CD4-positive, alpha-beta T cell (primary cell): Measurements from ENCODE around the gene GNAT1. TPM values are rescaled to one million over a fixed set of nuclear protein-coding genes. Genes with fewer than 3 reads are reported as not detected.

Experiments
- ATAC-seq: fragments of 200-7000 bp; cut with Tn5 transposase; one replicate; pipeline ENCODE4 v1.10.0; 2022; ENCODE audit warnings: mild to moderate bottlenecking; ENCODE audit not compliant: poor library complexity
- CTCF ChIA-PET: fragments of 350-600 bp; sonication (Branson Sonifier 250); formaldehyde crosslinking; loops from one replicate; lab custom pipeline; 2021; ENCODE audit warnings: antibody characterized with exemption, inconsistent platforms; lab: Charles Lee
- POLR2A ChIA-PET: fragments of 350-600 bp; sonication (Branson Sonifier 250); formaldehyde crosslinking; loops from one replicate; lab custom pipeline; 2021; ENCODE audit warnings: antibody characterized with exemption, inconsistent platforms; lab: Charles Lee
- DNase-seq, 14 experiments: peaks; one replicate each; pipeline ENCODE4 v3.0.0-alpha.2; 2013 to 2020; ENCODE audit warnings: mixed read lengths in 2 of 14
- H3K27ac ChIP-seq, 2 donors: one replicate each; pipeline versions ENCODE4 v1.5.1 to v1.7.0; 2013; ENCODE audit warnings: low read length in 2 of 2, low read depth in 1 of 2, mild to moderate bottlenecking in 1 of 2
- H3K27me3 ChIP-seq, 2 experiments: 1 replicate in 1 of 2; 2 replicates in 1 of 2; pipeline versions ENCODE4 v1.6.1 to v1.7.0; 2013; ENCODE audit warnings: low read length in 2 of 2, control low read depth in 1 of 2, mild to moderate bottlenecking in 1 of 2, moderate library complexity in 1 of 2; ENCODE audit not compliant: insufficient read depth in 2 of 2, control insufficient read depth in 1 of 2
- H3K36me3 ChIP-seq: one replicate; pipeline ENCODE4 v1.6.1; 2013; ENCODE audit warnings: low read length, control low read depth; ENCODE audit not compliant: insufficient read depth
- H3K4me1 ChIP-seq: one replicate; pipeline ENCODE4 v1.6.1; 2013; ENCODE audit warnings: low read length, control low read depth; ENCODE audit not compliant: insufficient read depth
- H3K4me3 ChIP-seq: one replicate; pipeline ENCODE4 v1.5.1; 2013; ENCODE audit warnings: mild to moderate bottlenecking, low read length, moderate library complexity
- H3K9me3 ChIP-seq, 2 experiments: 1 replicate in 1 of 2; 2 replicates in 1 of 2; pipeline versions ENCODE4 v1.6.1 to v1.7.0; 2013; ENCODE audit warnings: low read length in 2 of 2, mild to moderate bottlenecking in 2 of 2, control low read depth in 1 of 2, moderate library complexity in 1 of 2; ENCODE audit not compliant: control insufficient read depth in 1 of 2, insufficient read depth in 1 of 2
- H3K27ac Mint-ChIP-seq: one replicate; pipeline ENCODE4 v1.8.0; 2020; ENCODE audit warnings: mixed read lengths
- H3K27me3 Mint-ChIP-seq: one replicate; pipeline ENCODE4 v1.8.0; 2021; ENCODE audit warnings: mixed read lengths
- H3K36me3 Mint-ChIP-seq: one replicate; pipeline ENCODE4 v1.8.0; 2021; ENCODE audit warnings: low read depth, mixed read lengths
- H3K4me1 Mint-ChIP-seq: one replicate; pipeline ENCODE4 v1.8.0; 2021; ENCODE audit warnings: low read depth, mixed read lengths
- H3K4me3 Mint-ChIP-seq: one replicate; pipeline ENCODE4 v1.8.0; 2020; ENCODE audit warnings: mild to moderate bottlenecking, mixed read lengths
- H3K9me3 Mint-ChIP-seq: one replicate; pipeline ENCODE4 v1.8.0; 2020; ENCODE audit warnings: mixed read lengths
- CTCF ChIP-seq: fragments of 200-600 bp; IDR thresholded peaks from one replicate; pipeline ENCODE4 v1.8.0; 2022; ENCODE audit warnings: antibody characterized with exemption, mild to moderate bottlenecking
- intact Hi-C, 2 experiments: fragments of 100-400 bp; cut with DNase I in 1 of 2; cut with micrococcal nuclease in 1 of 2; formaldehyde crosslinking; loops; one replicate each; pipeline versions ENCODE4 v1.15.1 to v1.9.0; 2023 to 2025; cut with DNase I, micrococcal nuclease
- total RNA-seq, 174 experiments: library from RNA in 2 of 174; stranded (reverse) in 2 of 174; gene quantifications; one replicate each; pipeline ENCODE4 v1.2.3 and lab custom pipeline; 2021 to 2026

Gene GNAT1
- total RNA-seq, 2 experiments from 2014 or later: 0.11 to 0.28 TPM

GRCh38 chr3:50164984-50165909 lies 26.2 kb upstream of the GNAT1 start:
- H3K4me3 ChIP-seq: no peak overlapping the region
- ChIA-PET CTCF (no interaction called here), POLR2A (no interaction called here)
- ATAC-seq (no peak), DNase-seq (no peak)
- no peak for TF ChIP-seq CTCF
- H3K36me3 ChIP-seq: no peaks in the 10 kb centered on the region
- intact Hi-C loops: loop anchor here in 1 of 2 experiments (10.0 kb wide), 1 partner anchor 230 kb away; no protein-coding TSS in a partner anchor
- Mint-ChIP-seq H3K36me3 (no peaks in the 10 kb centered on the region), H3K27me3 (no peaks in the 10 kb centered on the region), H3K4me1 (no peaks in the 10 kb centered on the region), H3K9me3 (no peaks in the 10 kb centered on the region), H3K4me3 (no peak overlapping the region), H3K27ac (no peak overlapping the region)
- H3K27me3 ChIP-seq: no peaks in the 10 kb centered on the region
- no peaks in the 10 kb centered on the region for H3K4me1 ChIP-seq
- no peak overlapping the region for H3K27ac ChIP-seq
- no peaks in the 10 kb centered on the region for H3K9me3 ChIP-seq

- H3K36me3 ChIP-seq: no peaks in the 10 kb centered on the region
- H3K27ac Mint-ChIP-seq: no peak overlapping the region
- H3K27me3 Mint-ChIP-seq: no peaks in the 10 kb centered on the region
- no peaks in the 10 kb centered on the region for H3K27me3 ChIP-seq
- H3K4me1 ChIP-seq: no peaks in the 10 kb centered on the region
- TF ChIP-seq CTCF: no peak
- no peaks in the 10 kb centered on the region for H3K9me3 ChIP-seq
- ATAC-seq (no peak), DNase-seq (no peak)
- H3K4me3 Mint-ChIP-seq: no peak overlapping the region
- H3K9me3 Mint-ChIP-seq: no peaks in the 10 kb centered on the region
- no peak overlapping the region for H3K27ac ChIP-seq
- intact Hi-C loops: loop anchor here in 1 of 2 experiments (10.0 kb wide), 1 partner anchor 229 kb away; no protein-coding TSS in a partner anchor
- H3K4me1 Mint-ChIP-seq: no peaks in the 10 kb centered on the region
- H3K4me3 ChIP-seq: no peak overlapping the region
- H3K36me3 Mint-ChIP-seq: no peaks in the 10 kb centered on the region
- ChIA-PET POLR2A (no interaction called here), CTCF (no interaction called here)
These were observed 25.4 kb upstream of the GNAT1 start for GRCh38 chr3:50165910-50166538.

- no peaks in the 10 kb centered on the region for H3K27me3 Mint-ChIP-seq
- H3K27ac ChIP-seq: no peak overlapping the region
- ChIA-PET CTCF (no interaction called here), POLR2A (no interaction called here)
- no peak overlapping the region for H3K27ac Mint-ChIP-seq
- no peaks in the 10 kb centered on the region for H3K4me1 Mint-ChIP-seq
- no peaks in the 10 kb centered on the region for H3K9me3 Mint-ChIP-seq
- H3K4me3 ChIP-seq: no peak overlapping the region
- no peak overlapping the region for H3K4me3 Mint-ChIP-seq
- H3K9me3 ChIP-seq: no peaks in the 10 kb centered on the region
- no peak for DNase-seq
- no peak for ATAC-seq
- H3K36me3 Mint-ChIP-seq: no peaks in the 10 kb centered on the region
- H3K27me3 ChIP-seq: no peaks in the 10 kb centered on the region
- H3K4me1 ChIP-seq: no peaks in the 10 kb centered on the region
- intact Hi-C loops: loop anchor here in 1 of 2 experiments (10.0 kb wide), 1 partner anchor 228 kb away; no protein-coding TSS in a partner anchor
- H3K36me3 ChIP-seq: no peaks in the 10 kb centered on the region
- TF ChIP-seq CTCF: no peak
These were observed 24.8 kb upstream of the GNAT1 start for GRCh38 chr3:50166620-50167019.
